Right lobe of liver (tissue), 6 donors: ENCODE data around the gene RASA4B. TPM values are rescaled to one million over a fixed set of nuclear protein-coding genes. Genes with fewer than 3 reads are reported as not detected.

Source experiments
- ATAC-seq, 4 donors: fragments of 200-7000 bp; cut with Tn5 transposase; one replicate each; pipeline ENCODE4 v1.9.1; 2020; ENCODE audit warnings: mild to moderate bottlenecking in 4 of 4, moderate library complexity in 4 of 4
- DNase-seq, 3 donors: peaks; one replicate each; pipeline ENCODE4 v3.0.0-alpha.2; 2020
- H3K27ac ChIP-seq, 3 donors: fragments of 200-600 bp; one replicate each; pipeline ENCODE4 v1.8.0; 2022
- H3K27me3 ChIP-seq, 2 donors: fragments of 200-600 bp; one replicate each; pipeline ENCODE4 v1.8.0; 2022
- H3K36me3 ChIP-seq, 4 donors: fragments of 200-600 bp; sonication (generic) in 1 of 4; one replicate each; pipeline versions ENCODE4 v1.5.1 to v1.8.0; 2017 to 2022; ENCODE audit warnings: control low read depth in 1 of 4
- H3K4me1 ChIP-seq, 4 donors: fragments of 200-600 bp; sonication (generic) in 1 of 4; one replicate each; pipeline versions ENCODE4 v1.5.1 to v1.8.0; 2017 to 2022; ENCODE audit warnings: control low read depth in 1 of 4
- H3K4me3 ChIP-seq, 3 donors: fragments of 200-600 bp; one replicate each; pipeline ENCODE4 v1.8.0; 2022
- H3K9me3 ChIP-seq, 4 donors: fragments of 200-600 bp; sonication (generic) in 1 of 4; one replicate each; pipeline versions ENCODE4 v1.5.1 to v1.8.0; 2017 to 2022; ENCODE audit warnings: control low read depth in 1 of 4
- CTCF ChIP-seq, 4 donors: fragments of 200-600 bp in 3 of 4; fragments of 450-650 bp in 1 of 4; IDR thresholded peaks; one replicate each; pipeline versions ENCODE4 v1.5.1 to v1.8.0; 2016 to 2022; ENCODE audit warnings: antibody characterized with exemption in 4 of 4, mild to moderate bottlenecking in 2 of 4
- POLR2A ChIP-seq: fragments of 450-650 bp; IDR thresholded peaks from one replicate; pipeline ENCODE4 v1.6.1; 2017; ENCODE audit warnings: antibody characterized with exemption, mild to moderate bottlenecking
- WGBS: methylation state at CpG from one replicate; pipeline ENCODE4 v1.1.6; 2018; ENCODE audit warnings: low coverage, low lambda C conversion rate; ENCODE audit not compliant: insufficient coverage; ENCODE audit errors: missing lambda C conversion rate; 5-methylcytosine and 5-hydroxymethylcytosine counted together
- intact Hi-C, 2 donors: fragments of 100-400 bp; cut with DNase I; formaldehyde crosslinking; loops; one replicate each; pipeline versions ENCODE4 v1.11.2 to v1.14.1; 2022
- microRNA-seq, 2 donors: library from miRNA; unstranded; fragments of <30 nt; microRNA quantifications; one replicate each; pipeline ENCODE4, GENCODE V29; 2019 to 2020
- total RNA-seq, 6 experiments: library from RNA; depleted of rRNA in 2 of 6; stranded (reverse); fragments of >200 nt in 2 of 6; fragmentation: NEBNext Ultra II Directional in 3 of 6; extraction: Animal tissue kit (Norgen Biotek cat#: 25700) in 3 of 6; gene quantifications; one replicate each; pipeline versions ENCODE4 v1.1.0 to v1.2.4, GENCODE V29; 2016 to 2023
- donor health status: DM: no; HTN: yes; CAD: no.
- donor health status: DM: no; HTN: no; CAD: no.
- donor health status: DM: no; HTN: no; CAD: no.
- donor health status: DM: no; HTN: yes; CAD: no.
- donor health status: DM: no; HTN: yes; CAD: no.

The RASA4B gene
- total RNA-seq, 6 experiments from 2014 or later: 1.1 to 3.4 (median 2.7) TPM

GRCh38 chr7:102433219-102434038 lies 84.1 kb downstream of the RASA4B start, which contains the start of gene ORAI2:
Gene ORAI2, plus strand, starts transcription at chr7:102433575. Its CDS starts 5,382 bp downstream, at chr7:102438957.
- Histone ChIP-seq H3K4me3 (peak within 1 kb of the TSS; percentile 55 to 70 (median 59)), H3K27me3 (no peaks in the 10 kb centered on the region), H3K27ac (peak within 1 kb of the TSS; percentile 56 to 69 (median 66)), H3K36me3 (no peaks in the 10 kb centered on the region), H3K4me1 (peaks cover 0 to 24% (median 3%) of the 10 kb centered on the region in 4 donors), H3K9me3 (no peaks in the 10 kb centered on the region)
- WGBS: no CpG with 5 or more reads among the region's 90 CpGs
- ATAC-seq (peak; percentile 77 to 88 (median 84)), DNase-seq (peak; percentile 84 to 91 (median 89))
- no peak for TF ChIP-seq POLR2A
- TF ChIP-seq CTCF (IDR thresholded peaks at IDR 0.05): no peak
- intact Hi-C loops: no loop called here

Small RNA genes within 50 kb of the gene (microRNA-seq; reads per million reads assigned to microRNA genes)
- gene MIR4467 (0 reads per million in 2 donors), gene MIR5090 (3.5 to 3.9 reads per million in 2 donors)

Other genes with a start within 250 kb of the RASA4B start
- gene SH2B2, start 230.9 kb downstream of the RASA4B start, total RNA-seq: 1 to 10 TPM; 1.7 to 3.1 (median 2.6) TPM
- gene SPDYE6, start 161.3 kb downstream of the RASA4B start, total RNA-seq: not detected
- gene PRKRIP1, start 121.4 kb downstream of the RASA4B start, total RNA-seq: 1 to 10 TPM; 6.1 to 9.8 (median 8.9) TPM
- 1 to 10 TPM; 1.2 to 4.2 (median 2.6) TPM for gene ORAI2, start 84.2 kb downstream of the RASA4B start, total RNA-seq
- 10 to 100 TPM in 1 of 6 experiments, 1 to 10 TPM in 5; 3.7 to 11.7 (median 5.6) TPM for gene ALKBH4, start 52.9 kb downstream of the RASA4B start, total RNA-seq
- 10 to 100 TPM in 4 of 6 experiments, 1 to 10 TPM in 2; 8.3 to 15.5 (median 12.9) TPM for gene LRWD1, start 52.8 kb downstream of the RASA4B start, total RNA-seq
- gene POLR2J, start 38.9 kb downstream of the RASA4B start, total RNA-seq: 10 to 100 TPM; 18.8 to 27.1 (median 20.3) TPM
- gene UPK3BL2, start 25.9 kb upstream of the RASA4B start, total RNA-seq: 10 to 100 TPM in 2 of 6 experiments, 1 to 10 TPM in 2, under 1 TPM in 1, not detected in 1; 0.43 to 10.8 (median 7.9) TPM
- under 1 TPM in 2 of 6 experiments, not detected in 4; 0.13 to 0.30 TPM for gene SPDYE2, start 33.4 kb upstream of the RASA4B start, total RNA-seq
- 10 to 100 TPM in 4 of 6 experiments, 1 to 10 TPM in 2; 6.3 to 25.3 (median 12.9) TPM for gene POLR2J3, start 54.8 kb upstream of the RASA4B start, total RNA-seq
- 10 to 100 TPM in 1 of 6 experiments, 1 to 10 TPM in 5; 1.9 to 10.5 (median 7.2) TPM for gene RASA4, start 99.0 kb upstream of the RASA4B start, total RNA-seq
- gene UPK3BL1, start 125.0 kb upstream of the RASA4B start, total RNA-seq: 10 to 100 TPM in 2 of 6 experiments, 1 to 10 TPM in 4; 6.2 to 12.4 (median 8.8) TPM
- not detected for gene SPDYE2B, start 132.5 kb upstream of the RASA4B start, total RNA-seq
- 1 to 10 TPM in 4 of 6 experiments, under 1 TPM in 2; 0.25 to 9.5 (median 5.2) TPM for gene POLR2J2, start 153.9 kb upstream of the RASA4B start, total RNA-seq
- gene FAM185A, start 231.2 kb upstream of the RASA4B start, total RNA-seq: 10 to 100 TPM in 2 of 6 experiments, 1 to 10 TPM in 4; 6.4 to 13.5 (median 8.4) TPM